ENCODE measurements around the gene DAAM2. TPM values are rescaled to one million over a fixed set of nuclear protein-coding genes. Genes with fewer than 3 reads are reported as not detected.

DAAM2 gene
- total and polyA plus RNA-seq, 2 donors (not counting 1 experiment from before 2014, with no cell fraction given), result 41.5 to 48.2 TPM

DNA sequence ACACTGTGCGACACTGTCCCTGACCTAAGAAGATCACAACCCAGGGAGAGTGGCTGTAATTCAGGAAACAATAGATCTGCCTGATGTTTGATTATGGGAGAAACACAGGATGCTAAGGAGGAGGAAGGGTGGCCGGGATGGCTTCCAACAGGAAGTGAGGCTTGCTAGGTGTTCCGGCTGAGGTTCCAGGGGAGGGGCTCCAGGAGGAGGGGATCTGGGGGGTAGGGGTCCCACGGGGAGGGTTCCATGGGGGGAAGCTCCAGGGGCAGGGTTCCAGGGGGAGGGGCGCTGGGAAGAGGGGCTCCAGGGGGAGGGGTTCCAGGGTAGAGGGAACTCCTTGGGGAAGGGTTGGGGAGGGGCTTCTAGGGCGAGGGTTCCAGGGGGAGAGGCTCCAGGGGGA, 48.6 kb downstream of the DAAM2 start:
- TF ChIP-seq EZH2 (IDR thresholded peaks at IDR 0.05; ENCODE audit: low read length, missing control alignments) (no peak), CTCF (conservative IDR thresholded peaks at IDR 0.05 in 1 of 2, IDR thresholded peaks at IDR 0.05 in 1 of 2; ENCODE audit: low read depth in 1 of 2, low read length in 2 of 2) (no peak)
- Histone ChIP-seq H3K79me2 (ENCODE audit: control insufficient read depth, insufficient read depth, low read length) (no peaks in the 10 kb centered on the region), H2AFZ (ENCODE audit: low read length) (no peak overlapping the region), H3K4me3 (replicated peaks in 1 of 4; ENCODE audit: control extremely low read depth in 1 of 4, insufficient read depth in 1 of 4, low read depth in 3 of 4, low read length in 4 of 4) (no peak overlapping the region), H3K27ac (ENCODE audit: insufficient read depth, low read length) (no peak overlapping the region), H3K4me2 (ENCODE audit: extremely low read depth, insufficient read depth, low read length) (no peak overlapping the region), H4K20me1 (ENCODE audit: control insufficient read depth, extremely low read depth, insufficient read depth, low read length) (no peaks in the 10 kb centered on the region), H3K27me3 (ENCODE audit: control insufficient read depth, insufficient read depth, low read length) (no peaks in the 10 kb centered on the region), H3K4me1 (ENCODE audit: control insufficient read depth, extremely low read depth, insufficient read depth, low read length) (peaks cover 26% of the 10 kb centered on the region), H3K36me3 (ENCODE audit: control insufficient read depth, insufficient read depth, low read length) (no peaks in the 10 kb centered on the region), H3K9ac (ENCODE audit: insufficient read depth, low read length) (no peak overlapping the region), H3K9me3 (ENCODE audit: control insufficient read depth, insufficient read depth, low read depth, low read length) (no peaks in the 10 kb centered on the region)
- DNase-seq (ENCODE audit: low read depth in 2 of 2), result no peak

- Histone ChIP-seq H3K27ac (ENCODE audit: insufficient read depth, low read length) (no peak overlapping the region), H3K4me1 (ENCODE audit: control insufficient read depth, extremely low read depth, insufficient read depth, low read length) (peaks cover 26% of the 10 kb centered on the region), H3K36me3 (ENCODE audit: control insufficient read depth, insufficient read depth, low read length) (no peaks in the 10 kb centered on the region), H3K4me2 (ENCODE audit: extremely low read depth, insufficient read depth, low read length) (no peak overlapping the region), H2AFZ (ENCODE audit: low read length) (no peak overlapping the region), H3K9me3 (ENCODE audit: control insufficient read depth, insufficient read depth, low read depth, low read length) (no peaks in the 10 kb centered on the region), H3K27me3 (ENCODE audit: control insufficient read depth, insufficient read depth, low read length) (no peaks in the 10 kb centered on the region), H3K9ac (ENCODE audit: insufficient read depth, low read length) (no peak overlapping the region), H3K4me3 (replicated peaks in 1 of 4; ENCODE audit: control extremely low read depth in 1 of 4, insufficient read depth in 1 of 4, low read depth in 3 of 4, low read length in 4 of 4) (no peak overlapping the region), H4K20me1 (ENCODE audit: control insufficient read depth, extremely low read depth, insufficient read depth, low read length) (no peaks in the 10 kb centered on the region), H3K79me2 (ENCODE audit: control insufficient read depth, insufficient read depth, low read length) (no peaks in the 10 kb centered on the region)
- TF ChIP-seq EZH2 (IDR thresholded peaks at IDR 0.05; ENCODE audit: low read length, missing control alignments), result no peak
- peak in 1 of 2 donors; percentile 39 for DNase-seq (ENCODE audit: low read depth in 2 of 2)
Observed at GRCh38 chr6:39841291-39841690, 49.1 kb downstream of the DAAM2 start.

DNA sequence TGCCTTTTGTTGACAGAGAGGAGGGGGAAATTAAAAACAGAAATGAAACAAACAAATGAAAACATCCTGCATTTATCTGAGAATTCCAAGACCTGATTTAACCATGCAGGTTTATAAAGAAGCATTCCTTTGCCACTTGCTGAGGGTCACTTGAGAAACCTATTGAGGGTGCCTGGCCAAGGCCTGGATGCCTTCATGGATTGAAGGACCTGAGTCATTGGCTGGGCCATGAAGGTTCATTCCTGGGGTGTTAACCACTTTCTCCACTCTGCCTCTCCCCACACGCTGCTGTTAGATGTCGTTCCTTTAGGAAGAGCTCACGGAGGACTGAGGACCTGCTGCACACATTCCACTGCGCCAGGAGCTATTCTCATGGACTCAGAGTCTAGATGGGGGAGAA, 49.7 kb downstream of the DAAM2 start:
- Histone ChIP-seq H2AFZ (ENCODE audit: low read length) (no peak overlapping the region), H3K9ac (ENCODE audit: insufficient read depth, low read length) (no peak overlapping the region), H3K4me3 (replicated peaks in 1 of 4; ENCODE audit: control extremely low read depth in 1 of 4, insufficient read depth in 1 of 4, low read depth in 3 of 4, low read length in 4 of 4) (no peak overlapping the region), H3K27ac (ENCODE audit: insufficient read depth, low read length) (no peak overlapping the region), H3K36me3 (ENCODE audit: control insufficient read depth, insufficient read depth, low read length) (no peaks in the 10 kb centered on the region), H3K9me3 (ENCODE audit: control insufficient read depth, insufficient read depth, low read depth, low read length) (no peaks in the 10 kb centered on the region), H3K79me2 (ENCODE audit: control insufficient read depth, insufficient read depth, low read length) (no peaks in the 10 kb centered on the region), H3K4me2 (ENCODE audit: extremely low read depth, insufficient read depth, low read length) (no peak overlapping the region), H3K4me1 (ENCODE audit: control insufficient read depth, extremely low read depth, insufficient read depth, low read length) (peaks cover 22% of the 10 kb centered on the region), H3K27me3 (ENCODE audit: control insufficient read depth, insufficient read depth, low read length) (no peaks in the 10 kb centered on the region), H4K20me1 (ENCODE audit: control insufficient read depth, extremely low read depth, insufficient read depth, low read length) (no peaks in the 10 kb centered on the region)
- no peak for TF ChIP-seq CTCF (conservative IDR thresholded peaks at IDR 0.05 in 1 of 2, IDR thresholded peaks at IDR 0.05 in 1 of 2; ENCODE audit: low read depth in 1 of 2, low read length in 2 of 2)
- TF ChIP-seq EZH2 (IDR thresholded peaks at IDR 0.05; ENCODE audit: low read length, missing control alignments), result no peak
- peak in 1 of 2 donors; percentile 71 for DNase-seq (ENCODE audit: low read depth in 2 of 2)
